Neural cell (in vitro differentiated cells): Measurements from ENCODE around the gene P3H3. TPM values are rescaled to one million over a fixed set of nuclear protein-coding genes. Genes with fewer than 3 reads are reported as not detected.

Source experiments
- H2AFZ ChIP-seq: fragments of 200-600, 300-800 bp; sonication (generic), shearing (Covaris generic); 2 replicates; pipeline ENCODE4 v1.6.0; 2014; ENCODE audit warnings: low read depth, mild to moderate bottlenecking, antibody characterized with exemption, low read length, moderate library complexity
- H3F3A ChIP-seq: fragments of 200-600 bp; shearing (Covaris generic); 2 replicates; pipeline ENCODE4 v1.6.1; 2016; ENCODE audit warnings: mild to moderate bottlenecking, moderate library complexity, mixed read lengths, antibody characterized with exemption, low read length; ENCODE audit not compliant: insufficient read depth, poor library complexity, severe bottlenecking
- H3K27ac ChIP-seq: fragments of 200-600, 300-800 bp; sonication (generic), shearing (Covaris generic); 2 replicates; pipeline ENCODE4 v1.5.1; 2014; ENCODE audit warnings: mild to moderate bottlenecking, low read length, moderate library complexity
- H3K27me3 ChIP-seq: fragments of 300-800, 200-600 bp; sonication (generic), shearing (Covaris generic); 2 replicates; pipeline ENCODE4 v1.6.0; 2014; ENCODE audit warnings: mild to moderate bottlenecking, low read depth, low read length, moderate library complexity; ENCODE audit not compliant: insufficient read depth
- H3K36me3 ChIP-seq: fragments of 300-800, 200-600 bp; sonication (generic), shearing (Covaris generic); 2 replicates; pipeline ENCODE4 v1.5.1; 2014; ENCODE audit warnings: mild to moderate bottlenecking, antibody characterized with exemption, low read length, moderate library complexity; ENCODE audit not compliant: insufficient read depth
- H3K4me2 ChIP-seq: fragments of 300-800, 200-600 bp; sonication (generic), shearing (Covaris generic); 2 replicates; pipeline ENCODE4 v1.6.0; 2014; ENCODE audit warnings: mild to moderate bottlenecking, low read length
- H3K4me3 ChIP-seq: fragments of 300-800, 200-600 bp; sonication (generic), shearing (Covaris generic); 2 replicates; pipeline ENCODE4 v1.5.1; 2014; ENCODE audit warnings: mild to moderate bottlenecking, low read length, moderate library complexity
- H3K79me2 ChIP-seq: fragments of 200-600 bp; shearing (Covaris generic); replicated peaks from 2 replicates; pipeline ENCODE4 v1.6.0; 2014; ENCODE audit warnings: mild to moderate bottlenecking, low read length, moderate library complexity; ENCODE audit not compliant: insufficient read depth
- H3K9ac ChIP-seq: fragments of 300-800, 200-600 bp; sonication (generic), shearing (Covaris generic); 2 replicates; pipeline ENCODE4 v1.6.1; 2016; ENCODE audit warnings: mild to moderate bottlenecking, low read length, mixed read lengths
- H3K9me2 ChIP-seq: fragments of 200-600 bp; shearing (Covaris generic); 2 replicates; pipeline ENCODE4 v1.6.1; 2016; ENCODE audit warnings: mild to moderate bottlenecking, low read length, mixed read lengths; ENCODE audit not compliant: insufficient read depth
- H3K9me3 ChIP-seq: fragments of 200-600, 300-800 bp; sonication (generic), shearing (Covaris generic); 2 replicates; pipeline ENCODE4 v1.6.1; 2016; ENCODE audit warnings: mild to moderate bottlenecking, mixed run types, low read length, moderate library complexity, mixed read lengths
- H4K20me1 ChIP-seq: fragments of 200-600 bp; shearing (Covaris generic); 2 replicates; pipeline ENCODE4 v1.6.1; 2016; ENCODE audit warnings: mild to moderate bottlenecking, mixed run types; ENCODE audit not compliant: insufficient read depth
- EP300 ChIP-seq: fragments of 450-650 bp; conservative IDR thresholded peaks from 2 replicates; pipeline ENCODE4 v1.6.1; 2014; ENCODE audit warnings: antibody characterized with exemption, mild to moderate bottlenecking, moderate library complexity; ENCODE audit not compliant: poor library complexity, severe bottlenecking
- EZH2 ChIP-seq: fragments of 200-600, 300-800 bp; shearing (Covaris generic), sonication (generic); IDR thresholded peaks from 2 replicates; pipeline ENCODE4 v1.6.1; 2014; ENCODE audit warnings: antibody characterized with exemption, low read length, borderline replicate concordance, mild to moderate bottlenecking; ENCODE audit not compliant: insufficient read depth, poor library complexity, severe bottlenecking
- MXI1 ChIP-seq: fragments of 450-650 bp; conservative IDR thresholded peaks from 2 replicates; pipeline ENCODE4 v1.6.1; 2014; ENCODE audit warnings: antibody characterized with exemption, mild to moderate bottlenecking; ENCODE audit not compliant: poor library complexity, severe bottlenecking
- POLR2AphosphoS5 ChIP-seq: IDR thresholded peaks from 2 replicates; pipeline ENCODE4 v1.6.1; 2012
- RAD21 ChIP-seq: fragments of 450-650 bp; conservative IDR thresholded peaks from 2 replicates; pipeline ENCODE4 v1.6.1; 2014; ENCODE audit warnings: antibody characterized with exemption, mild to moderate bottlenecking, moderate library complexity
- SMC3 ChIP-seq: fragments of 450-650 bp; conservative IDR thresholded peaks from 2 replicates; pipeline ENCODE4 v1.6.1; 2014; ENCODE audit warnings: antibody characterized with exemption, mild to moderate bottlenecking, moderate library complexity; ENCODE audit not compliant: poor library complexity
- TAF1 ChIP-seq: IDR thresholded peaks from 2 replicates; pipeline ENCODE4 v1.6.1; 2012; ENCODE audit warnings: low read depth
- polyA plus RNA-seq: library from polyadenylated mRNA; depleted of rRNA; stranded (reverse); fragments of >200 nt; gene quantifications from 2 replicates; pipeline ENCODE4 v1.2.3, GENCODE V29; 2014
- TF ChIP-seq, protein P1 (sequence below): IDR thresholded peaks from 2 replicates; pipeline ENCODE4 v1.6.1; 2012; ENCODE audit warnings: borderline replicate concordance
- TF ChIP-seq, protein P2 (sequence below): fragments of 450-650 bp; IDR thresholded peaks from 2 replicates; pipeline ENCODE4 v1.5.1; 2014; ENCODE audit warnings: antibody characterized with exemption, mild to moderate bottlenecking, moderate library complexity; ENCODE audit not compliant: poor library complexity, severe bottlenecking

Gene P3H3
- polyA plus RNA-seq, 1 donor from 2014 or later = 58.9 TPM

- Histone ChIP-seq H4K20me1 (no peaks in the 10 kb centered on the region), H3K9ac (no peak overlapping the region), H2AFZ (no peak overlapping the region), H3K4me3 (no peak overlapping the region), H3K4me2 (no peak overlapping the region), H3K9me2 (no peaks in the 10 kb centered on the region), H3K27ac (no peak overlapping the region), H3K36me3 (no peaks in the 10 kb centered on the region), H3K9me3 (no peaks in the 10 kb centered on the region), H3K27me3 (no peaks in the 10 kb centered on the region), H3K79me2 (peaks cover 15% of the 10 kb centered on the region), H3F3A (no peaks in the 10 kb centered on the region)
- TF ChIP-seq EZH2 (no peak), POLR2AphosphoS5 (no peak), MXI1 (no peak), TAF1 (no peak), EP300 (no peak), SMC3 (no peak)
These were observed 11.1 kb upstream of the P3H3 start for GRCh38 chr12:6817098-6817497.

GRCh38 chr12:6817662-6818157 is 10.5 kb upstream of the P3H3 start:
- H3K9ac ChIP-seq = no peak overlapping the region
- H3K27ac ChIP-seq = no peak overlapping the region
- TF ChIP-seq RAD21 (no peak), EZH2 (no peak), MXI1 (no peak), EP300 (no peak), POLR2AphosphoS5 (no peak), SMC3 (no peak), TAF1 (no peak)
- TF ChIP-seq, protein P1, sequence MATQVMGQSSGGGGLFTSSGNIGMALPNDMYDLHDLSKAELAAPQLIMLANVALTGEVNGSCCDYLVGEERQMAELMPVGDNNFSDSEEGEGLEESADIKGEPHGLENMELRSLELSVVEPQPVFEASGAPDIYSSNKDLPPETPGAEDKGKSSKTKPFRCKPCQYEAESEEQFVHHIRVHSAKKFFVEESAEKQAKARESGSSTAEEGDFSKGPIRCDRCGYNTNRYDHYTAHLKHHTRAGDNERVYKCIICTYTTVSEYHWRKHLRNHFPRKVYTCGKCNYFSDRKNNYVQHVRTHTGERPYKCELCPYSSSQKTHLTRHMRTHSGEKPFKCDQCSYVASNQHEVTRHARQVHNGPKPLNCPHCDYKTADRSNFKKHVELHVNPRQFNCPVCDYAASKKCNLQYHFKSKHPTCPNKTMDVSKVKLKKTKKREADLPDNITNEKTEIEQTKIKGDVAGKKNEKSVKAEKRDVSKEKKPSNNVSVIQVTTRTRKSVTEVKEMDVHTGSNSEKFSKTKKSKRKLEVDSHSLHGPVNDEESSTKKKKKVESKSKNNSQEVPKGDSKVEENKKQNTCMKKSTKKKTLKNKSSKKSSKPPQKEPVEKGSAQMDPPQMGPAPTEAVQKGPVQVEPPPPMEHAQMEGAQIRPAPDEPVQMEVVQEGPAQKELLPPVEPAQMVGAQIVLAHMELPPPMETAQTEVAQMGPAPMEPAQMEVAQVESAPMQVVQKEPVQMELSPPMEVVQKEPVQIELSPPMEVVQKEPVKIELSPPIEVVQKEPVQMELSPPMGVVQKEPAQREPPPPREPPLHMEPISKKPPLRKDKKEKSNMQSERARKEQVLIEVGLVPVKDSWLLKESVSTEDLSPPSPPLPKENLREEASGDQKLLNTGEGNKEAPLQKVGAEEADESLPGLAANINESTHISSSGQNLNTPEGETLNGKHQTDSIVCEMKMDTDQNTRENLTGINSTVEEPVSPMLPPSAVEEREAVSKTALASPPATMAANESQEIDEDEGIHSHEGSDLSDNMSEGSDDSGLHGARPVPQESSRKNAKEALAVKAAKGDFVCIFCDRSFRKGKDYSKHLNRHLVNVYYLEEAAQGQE = no peak
- TF ChIP-seq, protein P2, sequence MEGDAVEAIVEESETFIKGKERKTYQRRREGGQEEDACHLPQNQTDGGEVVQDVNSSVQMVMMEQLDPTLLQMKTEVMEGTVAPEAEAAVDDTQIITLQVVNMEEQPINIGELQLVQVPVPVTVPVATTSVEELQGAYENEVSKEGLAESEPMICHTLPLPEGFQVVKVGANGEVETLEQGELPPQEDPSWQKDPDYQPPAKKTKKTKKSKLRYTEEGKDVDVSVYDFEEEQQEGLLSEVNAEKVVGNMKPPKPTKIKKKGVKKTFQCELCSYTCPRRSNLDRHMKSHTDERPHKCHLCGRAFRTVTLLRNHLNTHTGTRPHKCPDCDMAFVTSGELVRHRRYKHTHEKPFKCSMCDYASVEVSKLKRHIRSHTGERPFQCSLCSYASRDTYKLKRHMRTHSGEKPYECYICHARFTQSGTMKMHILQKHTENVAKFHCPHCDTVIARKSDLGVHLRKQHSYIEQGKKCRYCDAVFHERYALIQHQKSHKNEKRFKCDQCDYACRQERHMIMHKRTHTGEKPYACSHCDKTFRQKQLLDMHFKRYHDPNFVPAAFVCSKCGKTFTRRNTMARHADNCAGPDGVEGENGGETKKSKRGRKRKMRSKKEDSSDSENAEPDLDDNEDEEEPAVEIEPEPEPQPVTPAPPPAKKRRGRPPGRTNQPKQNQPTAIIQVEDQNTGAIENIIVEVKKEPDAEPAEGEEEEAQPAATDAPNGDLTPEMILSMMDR = no peak
- no peak overlapping the region for H2AFZ ChIP-seq
- H3K9me2 ChIP-seq = no peaks in the 10 kb centered on the region
- H3K4me3 ChIP-seq = no peak overlapping the region
- peaks cover 21% of the 10 kb centered on the region for H3K79me2 ChIP-seq
- no peak overlapping the region for H3K4me2 ChIP-seq
- H3K36me3 ChIP-seq = no peaks in the 10 kb centered on the region
- H4K20me1 ChIP-seq = no peaks in the 10 kb centered on the region
- no peaks in the 10 kb centered on the region for H3K9me3 ChIP-seq
- H3F3A ChIP-seq = no peaks in the 10 kb centered on the region
- no peaks in the 10 kb centered on the region for H3K27me3 ChIP-seq
